ENCODE data around the gene REEP5. TPM values are rescaled to one million over a fixed set of nuclear protein-coding genes. Genes with fewer than 3 reads are reported as not detected.

Gene REEP5
- 57.1 and 60.2 TPM in 2 replicates for total RNA-seq

DNA sequence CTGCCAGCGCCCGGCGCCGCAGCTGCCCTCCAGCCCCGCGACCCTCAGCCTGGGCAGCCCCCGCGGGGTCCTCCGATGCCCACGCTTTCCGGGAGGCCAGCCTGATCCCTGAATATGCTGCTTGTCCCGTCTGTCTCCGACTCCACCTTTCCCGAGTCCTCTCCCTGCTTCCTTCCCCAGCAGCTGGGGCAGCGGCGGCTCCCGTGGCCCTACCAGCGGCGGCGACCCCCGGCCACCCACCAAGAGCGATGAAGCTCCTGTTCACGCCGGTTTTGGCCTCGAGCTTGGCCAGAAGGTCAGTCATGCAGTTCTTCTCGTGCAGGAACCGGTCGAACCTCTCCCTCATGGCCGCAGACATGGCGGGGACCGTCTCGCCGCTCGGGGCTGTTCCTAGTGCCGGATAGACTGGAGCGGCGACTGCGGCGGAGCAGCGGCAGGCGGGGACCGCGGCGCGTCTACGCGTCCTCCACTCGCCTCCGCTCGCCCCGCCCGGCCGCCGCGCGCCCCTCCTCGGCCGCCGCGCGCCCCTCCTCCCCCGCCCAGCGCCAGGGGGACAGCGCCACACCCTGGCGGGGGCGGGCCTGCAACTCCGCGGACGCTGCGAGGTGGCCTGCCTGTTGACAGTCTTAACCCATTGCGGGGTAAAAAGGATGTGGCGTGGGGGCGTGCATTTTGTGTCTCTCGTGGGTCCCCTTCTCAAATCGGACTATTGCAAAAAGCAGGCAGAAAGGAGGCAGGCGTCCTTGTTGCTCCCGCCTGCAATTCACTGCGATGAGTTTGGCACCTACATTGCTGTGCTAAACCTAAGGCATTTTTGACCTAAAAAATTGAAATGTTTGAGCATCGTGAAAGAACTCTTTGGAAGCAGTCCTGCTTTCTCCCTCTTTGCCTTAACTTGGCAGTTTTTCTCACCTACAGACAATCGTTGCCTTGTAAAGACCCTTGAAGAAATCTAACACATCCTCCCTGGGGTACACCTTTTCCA lies at the start of gene REEP5:
TSS of gene REEP5 (minus strand) at position 395 of the 985 bp plus-strand sequence. CDS start at position 358, 37 bp downstream.

DNA sequence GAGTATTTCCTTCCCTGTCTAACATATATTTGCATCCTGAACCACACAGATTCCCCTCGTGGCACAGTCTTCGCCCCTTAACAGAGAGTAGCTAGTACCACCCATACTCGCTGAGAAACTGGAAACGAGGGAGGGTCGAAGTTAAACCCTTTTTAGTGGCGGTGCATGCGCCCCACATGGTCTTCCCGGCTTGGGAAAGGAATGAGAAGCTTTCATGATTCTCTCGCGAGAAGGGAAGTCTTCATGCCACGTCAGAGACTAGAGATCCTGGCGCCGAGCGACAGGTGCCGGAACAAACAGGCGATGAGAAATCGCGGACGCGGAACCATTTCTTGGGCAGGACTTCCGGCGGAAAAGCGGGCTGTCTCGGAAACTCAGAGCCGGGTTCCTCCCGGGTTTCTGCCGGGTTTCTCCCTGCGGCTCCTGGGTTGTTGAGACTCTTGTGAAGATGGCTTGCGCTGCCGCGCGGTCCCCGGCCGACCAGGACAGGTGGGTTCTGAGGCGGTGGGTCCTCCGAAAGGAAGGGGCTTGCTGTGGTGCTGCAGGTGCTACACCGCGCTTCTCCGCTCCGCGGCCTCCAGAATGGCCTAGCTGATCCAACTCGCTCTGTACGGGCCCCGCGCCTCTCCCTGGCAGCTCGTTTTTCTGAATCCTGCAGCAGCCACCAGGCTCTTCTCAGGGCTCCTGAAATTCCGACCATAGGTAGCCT lies 60.9 kb downstream of the REEP5 start, which contains the start of gene SRP19:
TSS of gene SRP19 (plus strand) at position 359 of the 709 bp plus-strand sequence. CDS start at position 449, 90 bp downstream.

Other genes with a start within 250 kb of the REEP5 start
- 66.9 and 74.6 TPM in 2 replicates for gene APC, start 184.3 kb downstream of the REEP5 start, total RNA-seq
- gene SRP19, start 60.9 kb downstream of the REEP5 start, total RNA-seq = 61.7 and 69.6 TPM in 2 replicates
- 32.0 and 36.5 TPM in 2 replicates for gene DCP2, start 54.6 kb upstream of the REEP5 start, total RNA-seq

Data from articular chondrocyte of knee joint (primary cell).